Astrocyte (in vitro differentiated cells and primary cell): ENCODE results near the gene DCUN1D2. TPM values are rescaled to one million over a fixed set of nuclear protein-coding genes. Genes with fewer than 3 reads are reported as not detected.

Source experiments
- DNase-seq: peaks from one replicate; pipeline ENCODE4 v3.0.0-alpha.2; 2010; ENCODE audit warnings: low read depth
- FAIRE-seq: peaks from 2 replicates; lab custom pipeline; 2011; peaks lifted over from hg19 to GRCh38; lab: Jason Lieb, UNC
- H2AFZ ChIP-seq: 2 replicates; pipeline ENCODE4 v1.6.0; 2012; ENCODE audit warnings: low read depth, low read length, inconsistent platforms
- H3K27ac ChIP-seq: 2 replicates; pipeline ENCODE4 v1.5.1; 2011; ENCODE audit warnings: low read depth, low read length, inconsistent platforms
- H3K27me3 ChIP-seq: 2 replicates; pipeline ENCODE4 v1.6.0; 2011; ENCODE audit warnings: low read length, inconsistent platforms; ENCODE audit not compliant: insufficient read depth
- H3K36me3 ChIP-seq: 2 replicates; pipeline ENCODE4 v1.5.1; 2011; ENCODE audit warnings: low read length, inconsistent platforms; ENCODE audit not compliant: insufficient read depth
- H3K4me1 ChIP-seq: 2 replicates; pipeline ENCODE4 v1.5.1; 2011; ENCODE audit warnings: low read length, inconsistent platforms; ENCODE audit not compliant: insufficient read depth
- H3K4me2 ChIP-seq: 2 replicates; pipeline ENCODE4 v1.6.0; 2012; ENCODE audit warnings: low read length, inconsistent platforms
- H3K4me3 ChIP-seq: 2 replicates; pipeline ENCODE4 v1.5.1; 2011; ENCODE audit warnings: low read depth, mild to moderate bottlenecking, low read length, inconsistent platforms; ENCODE audit not compliant: insufficient read depth
- H3K79me2 ChIP-seq: 2 replicates; pipeline ENCODE4 v1.6.0; 2012; ENCODE audit warnings: mild to moderate bottlenecking, low read length, inconsistent platforms; ENCODE audit not compliant: insufficient read depth
- H3K9ac ChIP-seq: 2 replicates; pipeline ENCODE4 v1.6.0; 2012; ENCODE audit warnings: mild to moderate bottlenecking, low read length, inconsistent platforms
- H3K9me3 ChIP-seq: 2 replicates; pipeline ENCODE4 v1.5.1; 2012; ENCODE audit warnings: low read depth, mild to moderate bottlenecking, low read length, inconsistent platforms; ENCODE audit not compliant: insufficient read depth
- H4K20me1 ChIP-seq: 2 replicates; pipeline ENCODE4 v1.6.0; 2012; ENCODE audit warnings: low read length, inconsistent platforms; ENCODE audit not compliant: insufficient read depth
- H3K27ac Mint-ChIP-seq: one replicate; pipeline ENCODE4 v1.8.0; 2021; ENCODE audit warnings: mild to moderate bottlenecking, mixed read lengths; ENCODE audit not compliant: unreplicated experiment
- H3K27me3 Mint-ChIP-seq: one replicate; pipeline ENCODE4 v1.8.0; 2021; ENCODE audit warnings: low read depth, mixed read lengths; ENCODE audit not compliant: unreplicated experiment
- H3K36me3 Mint-ChIP-seq: one replicate; pipeline ENCODE4 v1.8.0; 2021; ENCODE audit warnings: low read depth, mixed read lengths; ENCODE audit not compliant: unreplicated experiment
- H3K4me1 Mint-ChIP-seq: one replicate; pipeline ENCODE4 v1.8.0; 2021; ENCODE audit warnings: low read depth, mixed read lengths; ENCODE audit not compliant: unreplicated experiment
- H3K4me3 Mint-ChIP-seq: one replicate; pipeline ENCODE4 v1.8.0; 2021; ENCODE audit warnings: mild to moderate bottlenecking, moderate library complexity, mixed read lengths; ENCODE audit not compliant: unreplicated experiment
- H3K9me3 Mint-ChIP-seq: one replicate; pipeline ENCODE4 v1.8.0; 2021; ENCODE audit warnings: mild to moderate bottlenecking, mixed read lengths; ENCODE audit not compliant: unreplicated experiment
- CTCF ChIP-seq: IDR thresholded peaks from 2 replicates; pipeline ENCODE4 v1.5.1; 2011; ENCODE audit warnings: low read depth, mild to moderate bottlenecking, inconsistent platforms, low read length, moderate library complexity; ENCODE audit not compliant: insufficient read depth
- EZH2 ChIP-seq: IDR thresholded peaks from 2 replicates; pipeline ENCODE4 v1.6.1; 2012; ENCODE audit warnings: mild to moderate bottlenecking, low read length, inconsistent platforms; ENCODE audit not compliant: insufficient read depth
- total RNA-seq: library from RNA; stranded (reverse); gene quantifications from 2 replicates; pipeline ENCODE4 v1.2.1, GENCODE V29; 2021

Gene DCUN1D2
- total RNA-seq, 1 donor from 2014 or later, result 16.3 TPM

GRCh38 chr13:113415825-113416224, 74.7 kb downstream of the DCUN1D2 start:
- Histone ChIP-seq H3K4me2 (no peak overlapping the region), H3K4me3 (no peak overlapping the region), H3K27me3 (peaks cover 10% of the 10 kb centered on the region), H3K9me3 (no peaks in the 10 kb centered on the region), H3K79me2 (no peaks in the 10 kb centered on the region), H2AFZ (no peak overlapping the region), H3K27ac (no peak overlapping the region), H3K9ac (no peak overlapping the region), H4K20me1 (no peaks in the 10 kb centered on the region), H3K36me3 (no peaks in the 10 kb centered on the region), H3K4me1 (peaks cover 17% of the 10 kb centered on the region)
- DNase-seq, result no peak
- peaks cover 6% of the 10 kb centered on the region for H3K36me3 Mint-ChIP-seq
- no peak overlapping the region for H3K27ac Mint-ChIP-seq
- no peak overlapping the region for H3K4me3 Mint-ChIP-seq
- TF ChIP-seq CTCF (no peak), EZH2 (no peak)
- peaks cover 2% of the 10 kb centered on the region for H3K9me3 Mint-ChIP-seq
- no peak for FAIRE-seq
- peaks cover 16% of the 10 kb centered on the region for H3K27me3 Mint-ChIP-seq
- peaks cover 12% of the 10 kb centered on the region for H3K4me1 Mint-ChIP-seq

- Mint-ChIP-seq H3K27ac (no peak overlapping the region), H3K27me3 (peaks cover 16% of the 10 kb centered on the region), H3K36me3 (peaks cover 4% of the 10 kb centered on the region), H3K4me3 (no peak overlapping the region), H3K9me3 (peaks cover 2% of the 10 kb centered on the region), H3K4me1 (peaks cover 14% of the 10 kb centered on the region)
- H3K4me2 ChIP-seq, result no peak overlapping the region
- H2AFZ ChIP-seq, result no peak overlapping the region
- H3K9ac ChIP-seq, result no peak overlapping the region
- H4K20me1 ChIP-seq, result no peaks in the 10 kb centered on the region
- H3K27me3 ChIP-seq, result peaks cover 10% of the 10 kb centered on the region
- DNase-seq (no peak), FAIRE-seq (no peak)
- H3K4me1 ChIP-seq, result peaks cover 25% of the 10 kb centered on the region
- H3K36me3 ChIP-seq, result no peaks in the 10 kb centered on the region
- no peaks in the 10 kb centered on the region for H3K79me2 ChIP-seq
- no peak for TF ChIP-seq EZH2
- no peak for TF ChIP-seq CTCF
- no peaks in the 10 kb centered on the region for H3K9me3 ChIP-seq
- no peak overlapping the region for H3K27ac ChIP-seq
- no peak overlapping the region for H3K4me3 ChIP-seq
These were observed 75.5 kb downstream of the DCUN1D2 start for GRCh38 chr13:113415032-113415431.

- no peaks in the 10 kb centered on the region for H4K20me1 ChIP-seq
- H3K4me3 Mint-ChIP-seq, result no peak overlapping the region
- no peaks in the 10 kb centered on the region for H3K36me3 Mint-ChIP-seq
- peaks cover 8% of the 10 kb centered on the region for H3K27me3 ChIP-seq
- no peak overlapping the region for H3K9ac ChIP-seq
- TF ChIP-seq EZH2 (no peak), CTCF (no peak)
- H3K4me3 ChIP-seq, result no peak overlapping the region
- H3K4me2 ChIP-seq, result no peak overlapping the region
- no peaks in the 10 kb centered on the region for H3K9me3 ChIP-seq
- FAIRE-seq (no peak), DNase-seq (no peak)
- H3K36me3 ChIP-seq, result no peaks in the 10 kb centered on the region
- H3K4me1 ChIP-seq, result peaks cover 28% of the 10 kb centered on the region
- H3K27ac ChIP-seq, result no peak overlapping the region
- no peak overlapping the region for H3K27ac Mint-ChIP-seq
- no peaks in the 10 kb centered on the region for H3K79me2 ChIP-seq
- H2AFZ ChIP-seq, result no peak overlapping the region
- peaks cover 2% of the 10 kb centered on the region for H3K9me3 Mint-ChIP-seq
- H3K27me3 Mint-ChIP-seq, result peaks cover 16% of the 10 kb centered on the region
- H3K4me1 Mint-ChIP-seq, result peaks cover 14% of the 10 kb centered on the region
These were observed 76.2 kb downstream of the DCUN1D2 start for GRCh38 chr13:113414335-113414734.
